Measurements from ENCODE around the gene OR4M2.
"Not testable (repeated sequence)": the region's sequence is repeated elsewhere in the genome, so short reads cannot be mapped to it uniquely, and the experiment has no call there.

GRCh38 chr15:22080227-22080626 lies at the start of gene OR4M2:
- TF ChIP-seq, protein P1, sequence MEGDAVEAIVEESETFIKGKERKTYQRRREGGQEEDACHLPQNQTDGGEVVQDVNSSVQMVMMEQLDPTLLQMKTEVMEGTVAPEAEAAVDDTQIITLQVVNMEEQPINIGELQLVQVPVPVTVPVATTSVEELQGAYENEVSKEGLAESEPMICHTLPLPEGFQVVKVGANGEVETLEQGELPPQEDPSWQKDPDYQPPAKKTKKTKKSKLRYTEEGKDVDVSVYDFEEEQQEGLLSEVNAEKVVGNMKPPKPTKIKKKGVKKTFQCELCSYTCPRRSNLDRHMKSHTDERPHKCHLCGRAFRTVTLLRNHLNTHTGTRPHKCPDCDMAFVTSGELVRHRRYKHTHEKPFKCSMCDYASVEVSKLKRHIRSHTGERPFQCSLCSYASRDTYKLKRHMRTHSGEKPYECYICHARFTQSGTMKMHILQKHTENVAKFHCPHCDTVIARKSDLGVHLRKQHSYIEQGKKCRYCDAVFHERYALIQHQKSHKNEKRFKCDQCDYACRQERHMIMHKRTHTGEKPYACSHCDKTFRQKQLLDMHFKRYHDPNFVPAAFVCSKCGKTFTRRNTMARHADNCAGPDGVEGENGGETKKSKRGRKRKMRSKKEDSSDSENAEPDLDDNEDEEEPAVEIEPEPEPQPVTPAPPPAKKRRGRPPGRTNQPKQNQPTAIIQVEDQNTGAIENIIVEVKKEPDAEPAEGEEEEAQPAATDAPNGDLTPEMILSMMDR (IDR thresholded peaks at IDR 0.05) = not testable (repeated sequence)
- TF ChIP-seq ZFX (IDR thresholded peaks at IDR 0.05; ENCODE audit: borderline replicate concordance) = not testable (repeated sequence)
